Liver (tissue), 9 donors: ENCODE data around the gene FYTTD1. TPM values are rescaled to one million over a fixed set of nuclear protein-coding genes. Genes with fewer than 3 reads are reported as not detected.

ENCODE experiments used
- DNase-seq: peaks from one replicate; pipeline ENCODE4 v3.0.0-alpha.2; 2017; ENCODE audit warnings: low spot score
- H3K27ac ChIP-seq, 2 donors: one replicate each; pipeline ENCODE4 v1.7.0; 2013; ENCODE audit warnings: inconsistent platforms in 2 of 2, low read length in 2 of 2, control low read depth in 1 of 2, low read depth in 1 of 2, mild to moderate bottlenecking in 1 of 2
- H3K27me3 ChIP-seq, 4 donors: one replicate each; pipeline versions ENCODE4 v1.6.1 to v1.7.0; 2013; ENCODE audit warnings: low read length in 3 of 4, inconsistent platforms in 1 of 4, mild to moderate bottlenecking in 1 of 4, moderate library complexity in 1 of 4; ENCODE audit not compliant: control insufficient read depth in 4 of 4, insufficient read depth in 4 of 4
- H3K36me3 ChIP-seq, 4 donors: one replicate each; pipeline versions ENCODE4 v1.6.1 to v1.7.0; 2013; ENCODE audit warnings: low read length in 3 of 4, mild to moderate bottlenecking in 3 of 4, low read depth in 1 of 4, moderate library complexity in 1 of 4; ENCODE audit not compliant: control insufficient read depth in 4 of 4, insufficient read depth in 3 of 4
- H3K4me1 ChIP-seq, 4 donors: one replicate each; pipeline versions ENCODE4 v1.6.1 to v1.7.0; 2013; ENCODE audit warnings: low read length in 3 of 4, mild to moderate bottlenecking in 3 of 4, moderate library complexity in 1 of 4; ENCODE audit not compliant: control insufficient read depth in 4 of 4, insufficient read depth in 4 of 4
- H3K4me3 ChIP-seq, 3 donors: one replicate each; pipeline versions ENCODE4 v1.6.1 to v1.7.0; 2013; ENCODE audit warnings: low read length in 3 of 3, control low read depth in 1 of 3, low read depth in 1 of 3, mild to moderate bottlenecking in 1 of 3
- H3K9ac ChIP-seq, 2 donors: one replicate each; pipeline ENCODE4 v1.7.0; 2013; ENCODE audit warnings: low read length in 2 of 2, mild to moderate bottlenecking in 2 of 2, moderate library complexity in 2 of 2, control low read depth in 1 of 2, low read depth in 1 of 2
- H3K9me3 ChIP-seq, 4 donors: one replicate each; pipeline versions ENCODE4 v1.6.1 to v1.7.0; 2013; ENCODE audit warnings: low read length in 3 of 4; ENCODE audit not compliant: control insufficient read depth in 4 of 4
- ATF3 ChIP-seq: IDR thresholded peaks from 2 replicates; pipeline ENCODE4 v1.6.1; 2016; ENCODE audit warnings: antibody characterized with exemption
- CTCF ChIP-seq: fragments of 150-350 bp; IDR thresholded peaks from 2 replicates; pipeline ENCODE4 v1.5.1; 2017; ENCODE audit warnings: improper control_type of control experiment, low read depth, low read length; ENCODE audit not compliant: missing input control
- EGR1 ChIP-seq, 2 donors: IDR thresholded peaks; 2 replicates each; pipeline ENCODE4 v1.6.1; 2016 to 2018; ENCODE audit warnings: antibody characterized with exemption in 2 of 2, low read depth in 2 of 2
- FOXA1 ChIP-seq: IDR thresholded peaks from 2 replicates; pipeline ENCODE4 v1.6.1; 2016; ENCODE audit warnings: antibody characterized with exemption
- FOXA2 ChIP-seq: IDR thresholded peaks from 2 replicates; pipeline ENCODE4 v1.6.1; 2016; ENCODE audit warnings: antibody characterized with exemption
- GABPA ChIP-seq, 2 donors: IDR thresholded peaks in 1 of 2; conservative IDR thresholded peaks in 1 of 2; 2 replicates each; pipeline ENCODE4 v1.6.1; 2016; ENCODE audit warnings: antibody characterized with exemption in 2 of 2, mild to moderate bottlenecking in 1 of 2, moderate library complexity in 1 of 2
- HNF4A ChIP-seq, 2 donors: conservative IDR thresholded peaks; 2 replicates each; pipeline ENCODE4 v1.6.1; 2016; ENCODE audit warnings: antibody characterized with exemption in 2 of 2, mild to moderate bottlenecking in 2 of 2
- HNF4G ChIP-seq: IDR thresholded peaks from 2 replicates; pipeline ENCODE4 v1.6.1; 2016; ENCODE audit warnings: antibody characterized with exemption
- JUND ChIP-seq, 2 donors: IDR thresholded peaks; 2 replicates each; pipeline ENCODE4 v1.6.1; 2016; ENCODE audit warnings: antibody characterized with exemption in 2 of 2
- MAX ChIP-seq: IDR thresholded peaks from 2 replicates; pipeline ENCODE4 v1.6.1; 2016; ENCODE audit warnings: antibody characterized with exemption
- NR2F2 ChIP-seq: IDR thresholded peaks from 2 replicates; pipeline ENCODE4 v1.6.1; 2016; ENCODE audit warnings: antibody characterized with exemption
- RAD21 ChIP-seq, 2 donors: IDR thresholded peaks; 2 replicates each; pipeline ENCODE4 v1.6.1; 2016; ENCODE audit warnings: antibody characterized with exemption in 2 of 2, mild to moderate bottlenecking in 2 of 2
- REST ChIP-seq: IDR thresholded peaks from 2 replicates; pipeline ENCODE4 v1.6.1; 2016; ENCODE audit warnings: antibody characterized with exemption, mild to moderate bottlenecking
- RXRA ChIP-seq, 2 donors: IDR thresholded peaks; 2 replicates each; pipeline ENCODE4 v1.6.1; 2017 to 2018; ENCODE audit warnings: antibody characterized with exemption in 2 of 2, mild to moderate bottlenecking in 1 of 2
- SP1 ChIP-seq: IDR thresholded peaks from 2 replicates; pipeline ENCODE4 v1.6.1; 2018; ENCODE audit warnings: antibody characterized with exemption, mild to moderate bottlenecking
- TAF1 ChIP-seq: conservative IDR thresholded peaks from 2 replicates; pipeline ENCODE4 v1.6.1; 2016; ENCODE audit warnings: antibody characterized with exemption, mild to moderate bottlenecking
- YY1 ChIP-seq: IDR thresholded peaks from 2 replicates; pipeline ENCODE4 v1.6.1; 2016; ENCODE audit warnings: antibody characterized with exemption, mild to moderate bottlenecking
- ZBTB33 ChIP-seq: IDR thresholded peaks from 2 replicates; pipeline ENCODE4 v1.6.1; 2016; ENCODE audit warnings: antibody characterized with exemption
- WGBS: extraction: QIAGEN DNeasy Blood & Tissue Kit; methylation state at CpG from one replicate; pipeline ENCODE4 v1.1.7; 2013; 5-methylcytosine and 5-hydroxymethylcytosine counted together
- polyA plus RNA-seq, 2 donors: library from polyadenylated mRNA; stranded (reverse) in 1 of 2; unstranded in 1 of 2; fragments of 200-250 nt in 1 of 2; fragments of >200 nt in 1 of 2; fragmentation: Nextera tagmentation in 1 of 2; extraction: Ambion mirVana in 1 of 2; gene quantifications; one replicate each; pipeline versions ENCODE4 v1.2.1 to v1.2.3, GENCODE V29; 2013 to 2015
- total RNA-seq, 2 donors: library from RNA; depleted of rRNA; stranded (reverse); fragments of >200 nt; gene quantifications; one replicate each; pipeline ENCODE4 v1.2.3, GENCODE V29; 2014
- donor health status: healthy.
- donor health status: healthy.
- donor health status: healthy.
- donor health status: healthy.
- donor health status: healthy.

FYTTD1 gene
- total and polyA plus RNA-seq, 4 donors, result 11.5 to 22.7 (median 16.0) TPM

- Histone ChIP-seq H3K27me3 (no peaks in the 10 kb centered on the region), H3K4me3 (no peak overlapping the region), H3K4me1 (no peaks in the 10 kb centered on the region), H3K36me3 (no peaks in the 10 kb centered on the region), H3K9ac (no peak overlapping the region), H3K27ac (no peak overlapping the region), H3K9me3 (no peaks in the 10 kb centered on the region)
- no peak for DNase-seq
- TF ChIP-seq TAF1 (no peak), EGR1 (IDR thresholded peaks at IDR 0.05; ENCODE audit: low read depth in 2 of 2) (no peak), REST (no peak), JUND (IDR thresholded peaks at IDR 0.05) (no peak), RXRA (IDR thresholded peaks at IDR 0.05) (no peak), NR2F2 (no peak), FOXA2 (no peak), MAX (no peak), GABPA (IDR thresholded peaks at IDR 0.05 in 1 of 2, conservative IDR thresholded peaks at IDR 0.05 in 1 of 2) (no peak), SP1 (no peak), YY1 (no peak)
- 95% methylated on average over 3 of the region's 3 CpGs for WGBS
Observed at GRCh38 chr3:197811343-197811742, 61.7 kb downstream of the FYTTD1 start.

- H3K27me3 ChIP-seq, result no peaks in the 10 kb centered on the region
- no peak overlapping the region for H3K27ac ChIP-seq
- no peak overlapping the region for H3K9ac ChIP-seq
- H3K4me1 ChIP-seq, result no peaks in the 10 kb centered on the region
- TF ChIP-seq TAF1 (no peak), FOXA1 (no peak), ZBTB33 (no peak), YY1 (no peak), RAD21 (IDR thresholded peaks at IDR 0.05) (no peak), JUND (IDR thresholded peaks at IDR 0.05) (no peak), SP1 (no peak), NR2F2 (no peak), CTCF (no peak), FOXA2 (no peak), MAX (no peak), HNF4A (conservative IDR thresholded peaks at IDR 0.05) (no peak), ATF3 (no peak), HNF4G (no peak), RXRA (IDR thresholded peaks at IDR 0.05) (no peak), GABPA (IDR thresholded peaks at IDR 0.05 in 1 of 2, conservative IDR thresholded peaks at IDR 0.05 in 1 of 2) (no peak), EGR1 (IDR thresholded peaks at IDR 0.05; ENCODE audit: low read depth in 2 of 2) (no peak)
- no peaks in the 10 kb centered on the region for H3K9me3 ChIP-seq
- WGBS, result 96% methylated on average over 4 of the region's 4 CpGs
- no peak for DNase-seq
- no peaks in the 10 kb centered on the region for H3K36me3 ChIP-seq
- H3K4me3 ChIP-seq, result no peak overlapping the region
Observed at GRCh38 chr3:197814372-197814771, 64.7 kb downstream of the FYTTD1 start.
